Panc1 (cell line): ENCODE results near the gene GATA6.

ENCODE experiments used
- CTCF ChIP-seq: fragments of 450-650 bp; IDR thresholded peaks from 2 replicates; pipeline ENCODE4 v1.5.1; 2017; ENCODE audit warnings: mild to moderate bottlenecking
- POLR2AphosphoS5 ChIP-seq: IDR thresholded peaks from 2 replicates; pipeline ENCODE4 v1.6.1; 2012; ENCODE audit warnings: mild to moderate bottlenecking, low read depth, low read length, moderate library complexity
- REST ChIP-seq, 2 experiments: IDR thresholded peaks; 2 replicates each; pipeline ENCODE4 v1.6.1; 2011 to 2012; ENCODE audit warnings: low read depth in 2 of 2, control low read depth in 1 of 2, low read length in 1 of 2, mild to moderate bottlenecking in 1 of 2, moderate library complexity in 1 of 2; ENCODE audit not compliant: insufficient read depth in 1 of 2
- SIN3A ChIP-seq: IDR thresholded peaks from 2 replicates; pipeline ENCODE4 v1.6.1; 2012; ENCODE audit warnings: low read depth, mild to moderate bottlenecking, low read length, moderate library complexity, borderline replicate concordance; ENCODE audit not compliant: insufficient read depth
- TCF7L2 ChIP-seq: IDR thresholded peaks from 2 replicates; pipeline ENCODE4 v1.6.1; 2011; ENCODE audit warnings: mild to moderate bottlenecking, low read depth, low read length, inconsistent platforms

- TF ChIP-seq CTCF: no peak
- no peak for TF ChIP-seq POLR2AphosphoS5
- TF ChIP-seq TCF7L2: no peak
- no peak for TF ChIP-seq REST (IDR thresholded peaks at IDR 0.05; ENCODE audit: insufficient read depth in 1 of 2, low read depth in 2 of 2, low read length in 1 of 2)
- no peak for TF ChIP-seq SIN3A
These were observed 7.3 kb downstream of the GATA6 start for GRCh38 chr18:22176420-22177326.
